ENCODE results near the gene CDC45.
"Not testable (repeated sequence)": the region's sequence is repeated elsewhere in the genome, so short reads cannot be mapped to it uniquely, and the experiment has no call there.

Gene CDC45

DNA sequence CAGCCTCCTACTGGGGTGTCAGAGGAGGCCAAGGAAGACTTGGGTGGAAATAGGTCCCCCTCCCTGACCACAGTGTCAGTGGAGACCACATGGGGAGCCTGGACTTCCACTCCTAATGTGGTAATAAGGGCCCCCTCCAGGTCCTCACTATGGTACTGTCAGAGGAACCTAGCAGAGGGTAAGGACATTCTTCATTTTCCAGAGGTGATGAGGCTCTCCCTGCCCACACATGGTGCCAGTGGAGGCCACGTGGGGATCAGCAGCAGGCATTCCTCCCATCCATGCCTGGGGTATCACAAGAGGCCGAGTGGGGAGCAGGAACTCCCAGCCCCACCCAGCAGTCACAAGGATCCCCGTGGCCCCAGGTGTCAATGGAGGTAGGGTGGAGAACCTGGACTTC, 51.0 kb downstream of the CDC45 start:
- TF ChIP-seq, protein P1, sequence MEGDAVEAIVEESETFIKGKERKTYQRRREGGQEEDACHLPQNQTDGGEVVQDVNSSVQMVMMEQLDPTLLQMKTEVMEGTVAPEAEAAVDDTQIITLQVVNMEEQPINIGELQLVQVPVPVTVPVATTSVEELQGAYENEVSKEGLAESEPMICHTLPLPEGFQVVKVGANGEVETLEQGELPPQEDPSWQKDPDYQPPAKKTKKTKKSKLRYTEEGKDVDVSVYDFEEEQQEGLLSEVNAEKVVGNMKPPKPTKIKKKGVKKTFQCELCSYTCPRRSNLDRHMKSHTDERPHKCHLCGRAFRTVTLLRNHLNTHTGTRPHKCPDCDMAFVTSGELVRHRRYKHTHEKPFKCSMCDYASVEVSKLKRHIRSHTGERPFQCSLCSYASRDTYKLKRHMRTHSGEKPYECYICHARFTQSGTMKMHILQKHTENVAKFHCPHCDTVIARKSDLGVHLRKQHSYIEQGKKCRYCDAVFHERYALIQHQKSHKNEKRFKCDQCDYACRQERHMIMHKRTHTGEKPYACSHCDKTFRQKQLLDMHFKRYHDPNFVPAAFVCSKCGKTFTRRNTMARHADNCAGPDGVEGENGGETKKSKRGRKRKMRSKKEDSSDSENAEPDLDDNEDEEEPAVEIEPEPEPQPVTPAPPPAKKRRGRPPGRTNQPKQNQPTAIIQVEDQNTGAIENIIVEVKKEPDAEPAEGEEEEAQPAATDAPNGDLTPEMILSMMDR (IDR thresholded peaks at IDR 0.05; ENCODE audit: borderline replicate concordance, control extremely low read depth, extremely low read depth, insufficient read depth, missing control alignments): no peak
- in situ Hi-C loops (cut with MboI; ENCODE audit: low sequenced_read_pairs, unreplicated experiment): no loop called here
- DNase-seq (ENCODE audit: low spot score): no peak

DNA sequence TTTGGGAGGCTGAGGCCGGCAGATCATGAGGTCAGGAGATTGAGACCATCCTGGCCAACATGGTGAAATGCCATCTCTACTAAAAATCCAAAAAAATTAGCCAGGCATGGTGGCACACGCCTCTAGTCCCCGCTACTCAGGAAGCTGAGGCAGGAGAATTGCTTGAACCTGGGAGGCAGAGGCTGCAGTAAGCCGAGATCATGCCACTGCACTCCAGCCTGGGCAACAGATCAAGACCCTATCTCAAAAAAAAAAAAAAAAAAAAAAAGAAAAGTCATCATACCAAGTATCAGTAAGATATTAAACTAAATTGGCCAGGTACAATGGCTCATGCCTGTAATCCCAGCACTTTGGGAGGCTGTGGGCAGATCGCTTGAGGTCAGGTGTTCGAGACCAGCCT, 51.6 kb downstream of the CDC45 start:
- in situ Hi-C loops (cut with MboI; ENCODE audit: low sequenced_read_pairs, unreplicated experiment); DNase-seq (ENCODE audit: low spot score): not testable (repeated sequence)

DNA sequence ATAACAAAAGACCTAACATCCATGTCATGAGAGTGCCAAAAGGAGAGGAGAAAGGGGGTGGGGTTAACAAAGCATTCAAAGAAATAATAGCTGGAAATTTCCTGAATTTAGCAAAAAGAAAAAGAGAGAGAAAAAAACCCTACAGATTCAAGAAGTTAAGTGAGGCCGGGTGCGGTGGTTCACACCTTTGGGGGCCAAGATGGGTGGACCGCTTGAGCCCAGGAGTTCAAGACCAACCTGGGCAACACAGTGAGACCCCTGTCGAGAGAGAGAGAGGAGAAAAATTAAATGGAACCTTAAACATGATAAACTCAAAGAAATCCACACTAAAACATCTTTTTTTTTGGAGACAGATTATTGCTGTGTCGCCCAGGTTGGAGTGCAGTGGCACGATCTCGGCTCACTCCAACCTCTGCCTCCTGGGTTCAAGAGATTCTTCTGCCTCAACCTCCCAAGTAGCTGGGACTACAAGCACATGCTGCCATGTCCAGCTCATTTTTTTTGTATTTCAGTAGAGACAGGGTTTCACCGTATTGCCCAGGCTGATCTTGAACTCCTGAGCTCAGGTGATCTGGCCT, 53.4 kb downstream of the CDC45 start:
- in situ Hi-C loops (cut with MboI; ENCODE audit: low sequenced_read_pairs, unreplicated experiment): no loop called here
- TF ChIP-seq, protein P1 (IDR thresholded peaks at IDR 0.05; ENCODE audit: borderline replicate concordance, control extremely low read depth, extremely low read depth, insufficient read depth, missing control alignments): no peak
- no peak for DNase-seq (ENCODE audit: low spot score)

DNA sequence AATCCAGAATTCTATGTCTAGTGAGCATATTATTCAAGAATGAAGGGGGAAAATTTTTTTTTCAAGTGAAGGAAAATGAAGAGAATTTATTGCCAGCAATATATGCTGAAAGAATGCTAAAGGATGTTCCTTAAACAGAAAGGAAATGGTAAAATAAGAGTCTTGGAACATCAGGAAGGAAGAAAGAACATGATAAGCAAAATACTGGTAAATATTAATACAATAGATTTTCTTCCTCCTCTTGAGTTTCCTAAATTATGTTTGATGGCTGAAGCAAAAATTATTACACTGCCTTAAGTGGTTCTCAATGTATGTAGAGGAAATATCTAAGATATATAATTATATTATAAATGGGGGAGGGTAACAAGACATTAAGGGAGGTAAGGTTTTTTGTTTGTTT, 54.1 kb downstream of the CDC45 start:
- in situ Hi-C loops (cut with MboI; ENCODE audit: low sequenced_read_pairs, unreplicated experiment): no loop called here
- TF ChIP-seq, protein P1 (IDR thresholded peaks at IDR 0.05; ENCODE audit: borderline replicate concordance, control extremely low read depth, extremely low read depth, insufficient read depth, missing control alignments): no peak
- DNase-seq (ENCODE audit: low spot score): no peak

DNA sequence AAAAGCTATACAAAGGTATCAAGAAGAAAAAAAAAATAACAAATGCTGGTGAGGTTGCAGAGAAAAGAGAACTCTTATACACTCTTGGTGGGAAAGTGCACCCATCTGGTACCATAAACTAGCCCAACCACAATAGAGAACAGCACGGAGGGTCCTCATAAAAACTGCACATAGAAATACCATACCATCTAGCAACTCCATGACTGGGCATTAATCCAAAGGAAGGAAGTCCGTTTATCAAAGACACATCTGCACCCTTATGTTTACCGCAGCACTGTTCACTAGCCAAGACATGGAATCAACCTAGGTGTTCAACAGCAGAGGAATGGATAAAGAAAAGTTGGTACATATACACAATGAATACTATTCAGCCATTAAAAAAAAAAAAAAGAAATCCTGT, 55.3 kb downstream of the CDC45 start:
- in situ Hi-C loops (cut with MboI; ENCODE audit: low sequenced_read_pairs, unreplicated experiment): no loop called here
- TF ChIP-seq, protein P1 (IDR thresholded peaks at IDR 0.05; ENCODE audit: borderline replicate concordance, control extremely low read depth, extremely low read depth, insufficient read depth, missing control alignments): no peak
- DNase-seq (ENCODE audit: low spot score): no peak

DNA sequence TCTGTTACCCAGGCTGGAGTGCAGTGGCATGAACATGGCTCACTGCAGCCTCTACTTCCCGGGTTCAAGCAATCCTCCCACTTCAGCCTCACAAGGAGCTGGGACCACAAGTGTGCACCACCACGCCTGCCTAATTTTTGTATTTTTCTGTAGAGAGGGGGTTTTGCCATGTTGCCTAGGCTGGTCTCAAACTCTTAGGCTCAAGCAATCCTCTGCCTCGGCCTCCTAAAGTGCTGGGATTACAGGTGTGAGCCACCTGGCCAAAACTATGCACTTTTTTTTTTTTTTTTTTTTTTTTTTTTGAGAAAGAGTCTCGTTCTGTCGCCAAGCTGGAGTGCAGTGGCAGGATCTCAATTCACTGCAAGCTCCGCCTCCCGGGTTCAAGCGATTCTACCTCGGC, 56.8 kb downstream of the CDC45 start:
- no peak for DNase-seq (ENCODE audit: low spot score)
- in situ Hi-C loops (cut with MboI; ENCODE audit: low sequenced_read_pairs, unreplicated experiment): no loop called here
- TF ChIP-seq, protein P1 (IDR thresholded peaks at IDR 0.05; ENCODE audit: borderline replicate concordance, control extremely low read depth, extremely low read depth, insufficient read depth, missing control alignments): no peak

DNA sequence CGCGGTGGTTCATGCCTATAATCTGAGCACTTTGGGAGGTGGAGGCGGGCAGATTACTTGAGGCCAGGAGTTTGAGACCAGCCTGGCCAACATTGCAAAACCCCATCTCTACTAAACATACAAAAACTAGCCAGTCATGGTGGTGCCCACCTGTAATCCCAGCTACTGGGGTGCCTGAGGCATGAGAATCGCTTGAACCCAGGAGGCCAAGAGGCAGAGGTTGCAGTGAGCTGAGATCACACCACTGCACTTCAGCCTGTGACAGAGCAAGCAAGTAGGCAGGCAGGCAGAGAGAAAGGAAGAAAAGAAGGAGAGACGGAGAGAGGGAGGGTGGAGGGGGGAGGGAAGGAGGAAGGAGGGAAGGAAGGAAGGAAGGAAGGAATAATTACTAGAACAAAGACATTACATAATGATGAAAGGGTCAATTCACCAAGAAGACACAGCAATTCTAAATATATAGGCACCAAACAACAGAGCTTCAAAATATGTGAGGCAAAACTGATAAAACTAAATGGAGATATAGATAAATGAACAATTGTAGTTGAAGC, 58.3 kb downstream of the CDC45 start:
- TF ChIP-seq, protein P1 (IDR thresholded peaks at IDR 0.05; ENCODE audit: borderline replicate concordance, control extremely low read depth, extremely low read depth, insufficient read depth, missing control alignments): no peak
- in situ Hi-C loops (cut with MboI; ENCODE audit: low sequenced_read_pairs, unreplicated experiment): no loop called here
- DNase-seq (ENCODE audit: low spot score): no peak

Measured in GM13976 (cell line).